GM19239 (cell line): ENCODE results near the gene ANKRD11.
"Not testable (repeated sequence)": the region's sequence is repeated elsewhere in the genome, so short reads cannot be mapped to it uniquely, and the experiment has no call there.

Experiments
- DNase-seq: peaks from one replicate; pipeline ENCODE4 v3.0.0; 2011; ENCODE audit warnings: low spot score; ENCODE audit not compliant: insufficient read length
- FAIRE-seq: peaks from 2 replicates; lab custom pipeline; 2011; peaks lifted over from hg19 to GRCh38; lab: Jason Lieb, UNC

ANKRD11 gene

DNA sequence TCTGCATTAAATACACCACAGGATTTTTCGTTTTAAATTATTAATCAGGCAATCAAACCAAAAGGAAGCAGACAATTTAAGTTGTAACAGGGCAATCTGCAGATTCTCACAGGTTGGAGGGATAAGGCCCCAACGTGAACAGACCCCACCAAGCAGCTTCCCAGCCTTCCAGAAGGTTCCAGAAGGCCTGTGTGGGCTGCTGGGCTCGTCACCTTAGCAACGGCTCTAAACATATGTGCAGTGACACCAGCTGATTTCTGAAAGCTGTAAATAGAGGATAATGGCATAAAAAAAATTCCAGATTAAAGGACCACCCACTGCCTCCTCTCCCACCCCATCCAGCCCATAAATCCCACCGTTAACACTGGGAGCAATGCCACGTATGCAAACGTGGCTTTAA, 149.1 kb downstream of the ANKRD11 start:
- no peak for DNase-seq
- FAIRE-seq = no peak

GRCh38 chr16:89338863-89339262, 151.5 kb downstream of the ANKRD11 start:
- FAIRE-seq = no peak
- no peak for DNase-seq

DNA sequence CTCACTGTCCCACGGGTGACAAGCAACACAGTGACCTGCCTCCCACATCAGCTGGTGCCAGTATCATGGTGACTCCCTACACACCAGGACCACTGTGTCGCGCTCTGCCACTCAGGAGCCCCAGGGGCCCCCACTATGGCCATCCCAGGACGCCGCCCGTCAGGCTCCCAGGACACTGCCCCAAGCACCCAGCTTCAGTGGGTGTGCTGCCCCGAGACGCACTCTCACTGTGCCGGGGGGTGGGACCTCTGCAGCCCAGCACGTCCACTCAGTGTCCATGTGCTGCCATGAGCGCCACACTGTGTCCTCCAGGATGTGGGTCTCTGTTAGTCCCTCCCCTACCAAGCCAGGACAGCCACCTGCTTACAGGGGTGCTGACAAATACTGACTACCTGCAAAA, 152.4 kb downstream of the ANKRD11 start:
- no peak for DNase-seq
- FAIRE-seq = no peak

GRCh38 chr16:89335803-89336485, 154.4 kb downstream of the ANKRD11 start:
- DNase-seq = no peak
- FAIRE-seq = no peak

DNA sequence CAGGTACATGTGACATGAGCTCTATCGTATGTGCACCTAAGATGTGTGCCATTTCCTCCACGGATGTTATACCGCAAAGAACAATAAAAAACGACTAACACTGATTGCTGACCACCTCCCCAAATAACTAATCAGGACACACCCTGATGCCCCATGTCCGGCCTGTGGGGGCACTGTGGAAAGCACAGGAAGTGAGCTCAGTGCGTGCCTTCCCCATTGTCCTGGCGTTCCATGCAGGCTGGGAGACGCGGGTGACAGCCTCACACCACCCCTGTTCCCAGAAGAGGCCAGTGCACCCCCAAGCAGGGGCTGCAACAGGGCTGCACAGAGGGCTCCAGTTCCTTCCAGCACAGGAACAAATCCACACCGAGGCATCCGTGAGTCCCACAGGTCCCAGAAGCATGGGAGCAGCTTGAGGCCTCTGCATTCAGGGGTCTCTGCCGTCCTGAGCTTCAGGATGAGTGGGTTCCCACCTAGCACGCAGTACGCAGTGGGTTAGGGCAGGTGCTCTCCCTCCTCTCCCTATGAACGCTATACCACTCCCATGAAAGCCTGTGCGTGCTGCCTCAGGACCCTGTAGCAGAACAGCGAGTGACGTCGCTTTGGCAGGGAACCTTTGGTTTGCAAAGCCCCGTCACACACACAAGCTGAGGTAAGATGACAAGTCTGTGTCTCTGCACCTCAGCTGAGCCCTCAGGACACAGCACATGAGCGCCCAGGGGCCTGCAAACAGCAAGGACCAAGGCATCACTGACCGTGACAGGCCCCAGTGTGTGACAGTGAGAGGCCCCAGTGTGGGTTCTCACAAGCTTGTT, 155.2 kb downstream of the ANKRD11 start:
- FAIRE-seq (no peak), DNase-seq (no peak)

- FAIRE-seq = no peak
- no peak for DNase-seq
Measured at GRCh38 chr16:89334461-89334860, 155.9 kb downstream of the ANKRD11 start.

DNA sequence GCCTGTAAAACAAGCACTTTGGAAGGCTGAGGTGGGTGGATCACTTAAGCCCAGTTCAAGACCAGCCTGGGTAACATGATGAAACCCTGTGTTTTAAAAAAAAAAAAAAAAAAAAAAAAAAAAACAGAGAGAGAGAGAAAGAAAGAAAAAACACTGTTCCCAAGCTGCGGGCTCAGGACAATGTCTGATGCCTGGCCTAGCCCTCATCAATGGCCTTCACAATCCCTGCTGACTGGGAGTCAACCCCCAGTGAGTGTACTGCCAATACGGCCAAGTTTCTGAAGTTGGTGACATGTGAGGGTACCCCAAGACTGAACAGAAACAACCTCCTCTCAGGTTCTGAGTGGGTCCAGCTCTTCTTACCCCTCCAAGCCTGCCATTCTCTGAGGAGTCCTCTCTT, 156.3 kb downstream of the ANKRD11 start:
- DNase-seq (no peak), FAIRE-seq (no peak)

DNA sequence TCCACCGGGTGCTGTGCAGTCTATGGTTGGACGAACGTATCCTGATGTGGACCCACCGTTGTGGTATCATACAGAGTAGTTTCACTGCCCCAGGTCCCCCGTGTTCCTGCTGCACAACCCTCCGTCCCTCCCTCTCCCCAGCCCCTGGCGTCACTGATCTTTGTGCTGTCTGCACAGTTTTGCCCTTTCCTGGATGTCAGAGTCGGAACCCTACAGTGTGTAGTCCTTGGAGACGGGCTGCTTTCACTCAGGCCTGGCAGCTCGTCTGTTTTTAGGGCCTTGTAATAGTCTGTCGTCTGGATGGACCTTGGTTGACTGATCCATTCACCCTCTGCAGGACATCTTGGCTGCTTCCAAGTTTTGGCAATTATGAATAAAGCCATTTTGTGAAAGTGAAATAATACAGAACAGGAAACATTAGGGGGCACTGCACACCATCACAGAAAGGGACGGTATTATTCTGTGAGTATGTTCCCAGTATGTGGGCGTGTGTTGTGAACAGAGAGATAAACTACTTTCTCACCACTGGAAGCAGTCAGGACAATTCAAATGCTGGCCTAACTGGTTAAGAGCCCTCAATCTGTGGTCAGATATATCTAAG, 156.9 kb downstream of the ANKRD11 start:
- peak; percentile 66 for FAIRE-seq
- peak; percentile 63 for DNase-seq

GRCh38 chr16:89332902-89333245, 157.5 kb downstream of the ANKRD11 start:
- no peak for FAIRE-seq
- DNase-seq = no peak

GRCh38 chr16:89332243-89332901, 158.0 kb downstream of the ANKRD11 start:
- FAIRE-seq = no peak
- DNase-seq = no peak

GRCh38 chr16:89331371-89332109, 158.8 kb downstream of the ANKRD11 start:
- FAIRE-seq (no peak), DNase-seq (no peak)

DNA sequence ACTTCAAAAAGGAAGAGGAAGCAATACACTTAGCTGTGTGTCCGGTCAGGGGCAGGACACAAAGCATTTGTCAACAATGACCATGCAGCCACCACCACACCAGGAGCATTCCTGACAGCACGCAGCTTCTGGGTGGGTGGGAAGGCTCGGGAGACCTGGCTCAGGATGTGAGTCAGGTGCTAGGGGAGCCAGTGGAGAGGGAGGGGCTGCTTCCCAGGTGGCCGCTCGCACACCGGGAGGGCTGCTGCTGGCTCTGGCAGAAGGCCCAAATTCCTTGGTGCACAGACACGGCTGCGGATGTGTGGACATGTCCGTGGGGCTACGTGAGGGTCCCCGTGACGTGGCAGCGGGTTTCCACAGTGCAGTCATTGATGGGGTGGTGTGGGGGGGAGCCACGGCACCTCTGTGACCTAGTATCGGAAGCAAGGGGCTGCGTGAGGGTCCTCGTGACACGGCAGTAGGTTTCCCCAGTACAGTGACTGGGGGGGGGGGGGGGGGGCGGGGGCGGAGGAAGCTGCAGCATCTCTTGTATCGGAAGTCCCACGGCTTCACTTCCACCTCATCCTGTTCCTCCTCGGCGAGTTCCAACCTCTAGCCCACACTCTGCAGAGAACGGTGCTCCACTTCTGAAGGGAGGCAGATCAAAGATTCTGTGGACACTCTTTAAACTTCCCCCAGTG, 160.0 kb downstream of the ANKRD11 start:
- no peak for FAIRE-seq
- DNase-seq = no peak

GRCh38 chr16:89329830-89330176, 160.6 kb downstream of the ANKRD11 start:
- DNase-seq, FAIRE-seq: not testable (repeated sequence)

DNA sequence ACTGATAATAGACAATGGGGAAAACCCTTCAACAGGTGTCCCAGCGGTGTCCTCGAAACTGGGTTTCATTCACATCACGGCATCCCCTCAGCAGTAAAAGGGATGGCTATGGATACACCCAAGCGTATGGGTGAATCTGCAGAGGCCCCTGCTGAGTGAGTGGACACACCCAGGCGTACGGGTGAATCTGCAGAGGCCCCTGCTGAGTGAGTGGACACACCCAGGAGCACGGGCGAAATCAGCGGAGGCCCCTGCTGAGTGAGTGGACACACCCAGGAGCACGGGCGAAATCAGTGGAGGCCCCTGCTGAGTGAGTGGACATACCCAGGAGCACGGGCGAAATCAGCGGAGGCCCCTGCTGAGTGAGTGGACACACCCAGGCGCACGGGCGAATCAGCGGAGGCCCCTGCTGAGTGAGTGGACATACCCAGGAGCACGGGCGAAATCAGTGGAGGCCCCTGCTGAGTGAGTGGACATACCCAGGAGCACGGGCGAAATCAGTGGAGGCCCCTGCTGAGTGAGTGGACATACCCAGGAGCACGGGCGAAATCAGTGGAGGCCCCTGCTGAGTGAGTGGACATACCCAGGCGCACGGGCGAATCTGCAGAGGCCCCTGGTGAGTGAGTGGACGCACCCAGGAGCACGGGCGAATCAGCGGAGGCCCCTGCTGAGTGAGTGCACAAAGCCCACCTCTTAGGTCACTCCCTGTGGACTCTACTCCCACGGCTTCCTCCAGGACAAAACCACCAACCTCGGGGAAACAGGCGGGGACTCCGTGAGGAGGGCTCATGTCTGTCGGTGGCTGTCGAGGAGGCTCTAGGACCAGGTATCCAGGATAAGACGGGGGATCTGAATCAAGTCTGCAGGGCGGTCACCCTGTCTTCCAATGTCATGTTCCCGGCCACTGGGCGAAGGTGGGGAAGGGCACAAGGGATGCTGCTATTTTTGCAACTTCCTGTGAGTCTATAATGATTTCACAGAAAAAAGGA, 161.7 kb downstream of the ANKRD11 start:
- FAIRE-seq = not testable (repeated sequence)

DNA sequence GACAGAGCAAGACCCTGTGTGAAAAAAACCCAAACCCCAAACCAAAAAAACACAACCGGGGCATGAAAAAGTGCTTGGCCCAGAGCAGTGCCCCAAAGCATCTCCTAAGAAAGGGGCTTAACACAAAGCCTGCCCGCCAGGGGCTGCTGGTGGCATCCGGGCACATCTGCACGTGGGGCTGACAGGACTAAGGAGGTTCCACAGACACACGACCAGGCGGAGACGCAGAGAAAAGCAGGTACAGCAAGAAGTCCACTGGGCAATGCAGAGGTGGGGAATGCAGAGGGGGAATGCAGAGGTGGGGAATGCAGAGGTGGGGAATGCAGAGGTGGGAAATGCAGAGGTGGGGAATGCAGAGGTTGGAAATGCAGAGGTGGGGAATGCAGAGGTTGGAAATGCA, 163.6 kb downstream of the ANKRD11 start:
- no peak for DNase-seq
- no peak for FAIRE-seq

More for the DNA sequence above, 161.7 kb downstream of the ANKRD11 start:
- not testable (repeated sequence) for DNase-seq

- DNase-seq (no peak), FAIRE-seq (peak; percentile 82)
Measured at GRCh38 chr16:89325861-89326471, 164.4 kb downstream of the ANKRD11 start.

DNA sequence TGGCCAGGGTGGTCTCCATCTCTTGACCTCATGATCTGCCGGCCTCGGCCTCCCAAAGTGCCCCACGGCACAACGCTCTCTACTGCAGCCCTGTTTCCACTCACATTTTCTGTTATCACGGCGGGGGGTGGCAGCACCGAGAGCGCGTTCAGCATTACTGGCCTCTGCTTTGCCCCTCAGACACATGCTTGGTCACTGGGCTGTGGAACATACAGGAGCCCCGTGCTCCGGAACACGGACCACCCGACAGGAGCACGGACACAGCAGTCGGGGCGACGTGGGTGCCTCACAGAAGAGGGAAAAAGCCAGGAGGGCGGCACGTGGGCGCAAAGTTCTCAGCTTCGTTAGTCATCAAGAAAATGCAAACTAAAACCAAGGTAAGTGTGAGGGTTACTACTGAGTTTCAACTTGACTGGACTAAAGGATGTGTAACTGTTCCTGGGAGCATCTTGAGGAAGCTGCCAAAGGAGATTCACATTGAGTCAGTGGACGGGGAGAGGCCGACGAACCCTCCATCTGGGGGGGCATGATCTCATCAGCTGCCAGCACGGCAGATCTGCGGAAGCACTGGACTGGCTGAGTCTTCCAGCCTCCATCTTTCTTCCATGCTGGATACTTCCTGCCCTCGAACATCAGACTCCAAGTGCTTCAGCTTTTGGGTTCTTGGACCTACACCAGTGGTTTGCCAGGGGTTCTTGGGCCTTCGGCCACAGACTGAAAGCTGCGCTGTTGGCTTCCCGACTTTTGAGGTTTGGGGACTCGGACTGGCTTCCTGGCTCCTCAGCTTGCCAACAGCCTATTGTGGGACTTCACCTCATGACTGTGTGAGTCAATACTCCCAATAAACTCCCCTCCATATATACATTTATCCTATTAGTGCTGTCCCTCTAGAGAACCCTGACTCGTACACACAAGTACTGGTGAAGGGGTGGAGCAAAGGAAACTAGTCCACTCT, 166.0 kb downstream of the ANKRD11 start:
- peak; percentile 70 for DNase-seq
- FAIRE-seq = peak; percentile 87
